Measurements from ENCODE around the gene FERMT3.

Gene FERMT3

GRCh38 chr11:64251016-64251752, 44.7 kb downstream of the FERMT3 start, which contains the start of gene PLCB3:
Gene PLCB3, plus strand, starts transcription at chr11:64251530. Its CDS starts 120 bp downstream, at chr11:64251650.
- H3K9me3 Mint-ChIP-seq, result no peaks in the 10 kb centered on the region
- H3K4me1 Mint-ChIP-seq (ENCODE audit: low read depth), result peaks cover 24% of the 10 kb centered on the region
- peaks cover 9% of the 10 kb centered on the region for H3K36me3 Mint-ChIP-seq (ENCODE audit: low read depth)
- H3K27ac Mint-ChIP-seq, result peak within 1 kb of the TSS; percentile 59
- peak; percentile 89 for DNase-seq
- peak within 1 kb of the TSS; percentile 82 for H3K4me3 Mint-ChIP-seq
- H3K27me3 Mint-ChIP-seq, result no peaks in the 10 kb centered on the region

GRCh38 chr11:64251753-64252002, 45.2 kb downstream of the FERMT3 start:
- H3K27me3 Mint-ChIP-seq, result no peaks in the 10 kb centered on the region
- H3K9me3 Mint-ChIP-seq, result no peaks in the 10 kb centered on the region
- peaks cover 24% of the 10 kb centered on the region for H3K4me1 Mint-ChIP-seq (ENCODE audit: low read depth)
- peaks cover 11% of the 10 kb centered on the region for H3K36me3 Mint-ChIP-seq (ENCODE audit: low read depth)
- peak overlapping the region; percentile 82 for H3K4me3 Mint-ChIP-seq
- peak overlapping the region; percentile 59 for H3K27ac Mint-ChIP-seq
- no peak for DNase-seq

GRCh38 chr11:64252003-64252872, 45.7 kb downstream of the FERMT3 start:
- Mint-ChIP-seq H3K27me3 (no peaks in the 10 kb centered on the region), H3K4me1 (ENCODE audit: low read depth) (peaks cover 22% of the 10 kb centered on the region), H3K27ac (peak overlapping the region; percentile 59), H3K9me3 (no peaks in the 10 kb centered on the region), H3K36me3 (ENCODE audit: low read depth) (peaks cover 12% of the 10 kb centered on the region), H3K4me3 (peak overlapping the region; percentile 82)
- DNase-seq, result no peak

GRCh38 chr11:64253043-64253442, 46.5 kb downstream of the FERMT3 start:
- H3K4me3 Mint-ChIP-seq, result peak overlapping the region; percentile 16
- no peaks in the 10 kb centered on the region for H3K27me3 Mint-ChIP-seq
- H3K4me1 Mint-ChIP-seq (ENCODE audit: low read depth), result peaks cover 19% of the 10 kb centered on the region
- peaks cover 18% of the 10 kb centered on the region for H3K36me3 Mint-ChIP-seq (ENCODE audit: low read depth)
- H3K9me3 Mint-ChIP-seq, result no peaks in the 10 kb centered on the region
- no peak for DNase-seq
- H3K27ac Mint-ChIP-seq, result no peak overlapping the region

- Mint-ChIP-seq H3K36me3 (ENCODE audit: low read depth) (peaks cover 22% of the 10 kb centered on the region), H3K27ac (no peak overlapping the region), H3K27me3 (no peaks in the 10 kb centered on the region), H3K4me3 (peak overlapping the region; percentile 16), H3K9me3 (no peaks in the 10 kb centered on the region), H3K4me1 (ENCODE audit: low read depth) (peaks cover 15% of the 10 kb centered on the region)
- no peak for DNase-seq
Measured at GRCh38 chr11:64253481-64253880, 47.0 kb downstream of the FERMT3 start.

GRCh38 chr11:64254326-64254725, 47.8 kb downstream of the FERMT3 start:
- Mint-ChIP-seq H3K4me3 (no peak overlapping the region), H3K36me3 (ENCODE audit: low read depth) (peaks cover 28% of the 10 kb centered on the region), H3K27ac (no peak overlapping the region), H3K27me3 (no peaks in the 10 kb centered on the region), H3K9me3 (no peaks in the 10 kb centered on the region), H3K4me1 (ENCODE audit: low read depth) (peaks cover 16% of the 10 kb centered on the region)
- no peak for DNase-seq

- H3K27ac Mint-ChIP-seq, result no peak overlapping the region
- no peaks in the 10 kb centered on the region for H3K27me3 Mint-ChIP-seq
- H3K4me1 Mint-ChIP-seq (ENCODE audit: low read depth), result peaks cover 21% of the 10 kb centered on the region
- no peak overlapping the region for H3K4me3 Mint-ChIP-seq
- DNase-seq, result no peak
- H3K9me3 Mint-ChIP-seq, result no peaks in the 10 kb centered on the region
- peaks cover 39% of the 10 kb centered on the region for H3K36me3 Mint-ChIP-seq (ENCODE audit: low read depth)
Measured at GRCh38 chr11:64255135-64256128, 48.9 kb downstream of the FERMT3 start.

- Mint-ChIP-seq H3K36me3 (ENCODE audit: low read depth) (peaks cover 42% of the 10 kb centered on the region), H3K27me3 (no peaks in the 10 kb centered on the region), H3K27ac (no peak overlapping the region), H3K9me3 (no peaks in the 10 kb centered on the region), H3K4me1 (ENCODE audit: low read depth) (peaks cover 18% of the 10 kb centered on the region), H3K4me3 (no peak overlapping the region)
- no peak for DNase-seq
Measured at GRCh38 chr11:64256300-64256699, 49.8 kb downstream of the FERMT3 start.

GRCh38 chr11:64258356-64258755, 51.8 kb downstream of the FERMT3 start:
- Mint-ChIP-seq H3K27me3 (no peaks in the 10 kb centered on the region), H3K36me3 (ENCODE audit: low read depth) (peaks cover 58% of the 10 kb centered on the region), H3K27ac (no peak overlapping the region), H3K4me1 (ENCODE audit: low read depth) (peaks cover 11% of the 10 kb centered on the region), H3K9me3 (no peaks in the 10 kb centered on the region), H3K4me3 (no peak overlapping the region)
- no peak for DNase-seq

GRCh38 chr11:64258946-64259532, 52.5 kb downstream of the FERMT3 start:
- H3K36me3 Mint-ChIP-seq (ENCODE audit: low read depth), result peaks cover 61% of the 10 kb centered on the region
- H3K4me3 Mint-ChIP-seq, result no peak overlapping the region
- DNase-seq, result no peak

GRCh38 chr11:64259533-64260067, 53.1 kb downstream of the FERMT3 start:
- no peak overlapping the region for H3K27ac Mint-ChIP-seq
- H3K36me3 Mint-ChIP-seq (ENCODE audit: low read depth), result peaks cover 63% of the 10 kb centered on the region
- H3K9me3 Mint-ChIP-seq, result no peaks in the 10 kb centered on the region
- H3K27me3 Mint-ChIP-seq, result no peaks in the 10 kb centered on the region
- no peak overlapping the region for H3K4me3 Mint-ChIP-seq
- DNase-seq, result no peak
- peaks cover 11% of the 10 kb centered on the region for H3K4me1 Mint-ChIP-seq (ENCODE audit: low read depth)

More at GRCh38 chr11:64258946-64259532, 52.5 kb downstream of the FERMT3 start:
- Mint-ChIP-seq H3K27ac (no peak overlapping the region), H3K4me1 (ENCODE audit: low read depth) (peaks cover 11% of the 10 kb centered on the region), H3K27me3 (no peaks in the 10 kb centered on the region), H3K9me3 (no peaks in the 10 kb centered on the region)

GRCh38 chr11:64260147-64260708, 53.7 kb downstream of the FERMT3 start:
- peaks cover 61% of the 10 kb centered on the region for H3K36me3 Mint-ChIP-seq (ENCODE audit: low read depth)
- no peak overlapping the region for H3K27ac Mint-ChIP-seq
- no peaks in the 10 kb centered on the region for H3K9me3 Mint-ChIP-seq
- no peak overlapping the region for H3K4me3 Mint-ChIP-seq
- no peaks in the 10 kb centered on the region for H3K27me3 Mint-ChIP-seq
- DNase-seq, result no peak
- H3K4me1 Mint-ChIP-seq (ENCODE audit: low read depth), result peaks cover 11% of the 10 kb centered on the region

- Mint-ChIP-seq H3K36me3 (ENCODE audit: low read depth) (peaks cover 62% of the 10 kb centered on the region), H3K27me3 (no peaks in the 10 kb centered on the region), H3K27ac (no peak overlapping the region), H3K4me3 (no peak overlapping the region), H3K4me1 (ENCODE audit: low read depth) (peaks cover 11% of the 10 kb centered on the region), H3K9me3 (no peaks in the 10 kb centered on the region)
- no peak for DNase-seq
Measured at GRCh38 chr11:64261556-64262080, 55.1 kb downstream of the FERMT3 start.
